ENCODE measurements around the gene DNAJA2.

The DNAJA2 gene

GRCh38 chr16:46991729-46992704 is 18.5 kb upstream of the DNAJA2 start:
- H3K4me3 ChIP-seq (ENCODE audit: low read depth, low read length), result no peak overlapping the region
- TF ChIP-seq CTCF (IDR thresholded peaks at IDR 0.05; ENCODE audit: low read depth, low read length), result no peak

- no peak for TF ChIP-seq CTCF (IDR thresholded peaks at IDR 0.05; ENCODE audit: low read depth, low read length)
- no peak overlapping the region for H3K4me3 ChIP-seq (ENCODE audit: low read depth, low read length)
These were observed 13.4 kb upstream of the DNAJA2 start for GRCh38 chr16:46986896-46987295.

GRCh38 chr16:46986438-46986837 is 13.0 kb upstream of the DNAJA2 start:
- no peak for TF ChIP-seq CTCF (IDR thresholded peaks at IDR 0.05; ENCODE audit: low read depth, low read length)

GRCh38 chr16:46982335-46982734 is 8.9 kb upstream of the DNAJA2 start:
- no peak overlapping the region for H3K4me3 ChIP-seq (ENCODE audit: low read depth, low read length)
- no peak for TF ChIP-seq CTCF (IDR thresholded peaks at IDR 0.05; ENCODE audit: low read depth, low read length)

More at GRCh38 chr16:46986438-46986837, 13.0 kb upstream of the DNAJA2 start:
- H3K4me3 ChIP-seq (ENCODE audit: low read depth, low read length), result no peak overlapping the region

- H3K4me3 ChIP-seq (ENCODE audit: low read depth, low read length), result no peak overlapping the region
- TF ChIP-seq CTCF (IDR thresholded peaks at IDR 0.05; ENCODE audit: low read depth, low read length), result no peak
These were observed 7.5 kb upstream of the DNAJA2 start for GRCh38 chr16:46980926-46981325.

GRCh38 chr16:46976550-46976949 is 3.1 kb upstream of the DNAJA2 start:
- TF ChIP-seq CTCF (IDR thresholded peaks at IDR 0.05; ENCODE audit: low read depth, low read length), result no peak
- H3K4me3 ChIP-seq (ENCODE audit: low read depth, low read length), result no peak overlapping the region

GRCh38 chr16:46975908-46976470 is 2.5 kb upstream of the DNAJA2 start:
- TF ChIP-seq CTCF (IDR thresholded peaks at IDR 0.05; ENCODE audit: low read depth, low read length), result no peak

More at GRCh38 chr16:46975908-46976470, 2.5 kb upstream of the DNAJA2 start:
- H3K4me3 ChIP-seq (ENCODE audit: low read depth, low read length), result no peak overlapping the region
